Colon (tissue), 2 donors: ENCODE data around the gene CDHR5.

Source experiments
- FAIRE-seq: peaks from 2 replicates; lab custom pipeline; 2012; peaks lifted over from hg19 to GRCh38; lab: Jason Lieb, UNC
- donor health status: control.
- donor health status: control.

CDHR5 gene

DNA sequence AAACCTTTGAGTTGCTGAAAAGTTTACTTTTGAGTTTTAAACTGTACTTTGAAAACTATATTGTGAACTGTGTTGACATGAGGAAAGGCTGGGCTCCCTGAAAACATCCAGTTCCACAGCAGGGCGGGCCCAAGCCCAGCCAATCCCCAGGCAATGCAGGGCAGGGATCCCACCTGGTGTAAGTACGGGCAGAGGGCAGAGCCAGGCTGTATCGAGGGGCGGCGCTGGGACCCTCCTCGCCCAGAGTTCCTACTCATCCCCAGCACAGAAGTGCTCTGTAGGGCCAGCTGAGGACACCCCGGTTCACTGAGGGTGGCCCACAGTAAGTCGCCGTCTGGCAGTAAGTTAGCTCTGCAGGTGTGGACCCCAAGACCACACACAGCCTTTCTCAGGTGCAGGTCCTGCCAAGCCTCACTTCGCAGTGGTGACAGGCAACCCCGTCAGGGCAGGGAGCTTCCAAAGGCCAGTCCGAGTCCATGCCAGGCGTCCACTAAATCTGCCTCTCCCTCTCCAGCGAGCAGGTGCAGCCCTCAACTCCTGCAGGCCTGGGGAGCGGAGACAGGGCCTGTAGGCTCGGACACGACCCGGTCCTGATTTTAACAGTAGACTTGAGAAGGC lies 57.6 kb downstream of the CDHR5 start:
- FAIRE-seq, result no peak
